ENCODE results near the gene ZC3H12C.

GRCh38 chr11:110199184-110199981, 106.2 kb downstream of the ZC3H12C start:
- no peak for TF ChIP-seq CTCF (CRISPR knock-in tag; IDR thresholded peaks at IDR 0.05)
- no peak for TF ChIP-seq HNRNPK (IDR thresholded peaks at IDR 0.05; ENCODE audit: low read depth, low read length, poor library complexity, severe bottlenecking)
- no peak for TF ChIP-seq RXRA (CRISPR knock-in tag; IDR thresholded peaks at IDR 0.05)
- TF ChIP-seq RERE (CRISPR knock-in tag; IDR thresholded peaks at IDR 0.05; ENCODE audit: low read depth) = no peak
- TF ChIP-seq CHD4 (IDR thresholded peaks at IDR 0.05; ENCODE audit: borderline replicate concordance, low read length) = no peak
- no peak for TF ChIP-seq FOXA3 (CRISPR knock-in tag; IDR thresholded peaks at IDR 0.05)
- TF ChIP-seq NR2C2 (CRISPR knock-in tag; IDR thresholded peaks at IDR 0.05; ENCODE audit: borderline replicate concordance) = no peak
- TF ChIP-seq ZNF816 (CRISPR knock-in tag; IDR thresholded peaks at IDR 0.05; ENCODE audit: borderline replicate concordance) = no peak
- TF ChIP-seq TRAFD1 (CRISPR knock-in tag; IDR thresholded peaks at IDR 0.05; ENCODE audit: borderline replicate concordance) = no peak
- TF ChIP-seq KLF6 (CRISPR knock-in tag; IDR thresholded peaks at IDR 0.05) = no peak
- TF ChIP-seq TCF7 (IDR thresholded peaks at IDR 0.05; ENCODE audit: low read depth) = no peak
- no peak for TF ChIP-seq MXD1 (CRISPR knock-in tag; IDR thresholded peaks at IDR 0.05)
- no peak for TF ChIP-seq ETS1 (CRISPR knock-in tag; IDR thresholded peaks at IDR 0.05)
